IMR-90 (cell line): ENCODE results near the gene GRAMD1B. TPM values are rescaled to one million over a fixed set of nuclear protein-coding genes. Genes with fewer than 3 reads are reported as not detected.

Experiments
- ATAC-seq: fragments of 200-7000 bp; cut with Tn5 transposase; 2 replicates; pipeline ENCODE4 v1.9.1; 2020; ENCODE audit warnings: low read depth, mild to moderate bottlenecking, moderate library complexity
- BruUV-seq: library from RNA; stranded (reverse); fragments of 400-500 nt; replicated peaks from 2 replicates; lab custom pipeline; 2021; lab: Mats Ljungman, UMichigan
- CTCF ChIA-PET: fragments of 300-600 bp; formaldehyde crosslinking; extraction: SDS; loops from one replicate; lab custom pipeline; 2021; ENCODE audit warnings: antibody characterized with exemption; lab: Yijun Ruan, JAX
- POLR2A ChIA-PET: fragments of 300-600 bp; sonication (Branson Sonifier 250); formaldehyde crosslinking; loops from one replicate; lab custom pipeline; 2022; ENCODE audit warnings: antibody characterized with exemption; ENCODE audit not compliant: unreplicated experiment; lab: Charles Lee
- DNase-seq: peaks from one replicate; pipeline ENCODE4 v3.0.0; 2013
- H2AFZ ChIP-seq: replicated peaks from 2 replicates; pipeline ENCODE3; 2013; ENCODE audit warnings: low read length, mild to moderate bottlenecking; ENCODE audit not compliant: poor library complexity
- H2AK5ac ChIP-seq: 2 replicates; pipeline ENCODE4 v1.6.1; 2013; ENCODE audit warnings: low read depth, low read length, inconsistent platforms
- H2AK9ac ChIP-seq: replicated peaks from 2 replicates; pipeline ENCODE3; 2013; ENCODE audit warnings: mild to moderate bottlenecking, low read depth, low read length, moderate library complexity; ENCODE audit not compliant: poor library complexity
- H2BK120ac ChIP-seq: 2 replicates; pipeline ENCODE4 v1.6.1; 2013; ENCODE audit warnings: low read depth, low read length, inconsistent platforms
- H2BK15ac ChIP-seq: 3 replicates; pipeline ENCODE4 v1.6.1; 2013; ENCODE audit warnings: low read depth, low read length, inconsistent platforms
- H2BK20ac ChIP-seq: 2 replicates; pipeline ENCODE4 v1.6.1; 2013; ENCODE audit warnings: low read depth, mild to moderate bottlenecking, inconsistent platforms, low read length, moderate library complexity
- H2BK5ac ChIP-seq: 2 replicates; pipeline ENCODE4 v1.6.1; 2013; ENCODE audit warnings: mild to moderate bottlenecking, low read depth, low read length, inconsistent platforms; ENCODE audit not compliant: poor library complexity, severe bottlenecking
- H3K14ac ChIP-seq: replicated peaks from 2 replicates; pipeline ENCODE4 v1.6.1; 2013; ENCODE audit warnings: low read depth, low read length, inconsistent platforms
- H3K18ac ChIP-seq: 2 replicates; pipeline ENCODE4 v1.6.1; 2013; ENCODE audit warnings: low read depth, low read length, control low read depth
- H3K23ac ChIP-seq: 2 replicates; pipeline ENCODE4 v1.6.1; 2013; ENCODE audit warnings: low read depth, low read length, inconsistent platforms
- H3K27ac ChIP-seq: 2 replicates; pipeline ENCODE4 v1.5.1; 2013; ENCODE audit warnings: mild to moderate bottlenecking, control low read depth, low read length; ENCODE audit not compliant: insufficient read depth
- H3K27me3 ChIP-seq: 2 replicates; pipeline ENCODE4 v1.6.1; 2013; ENCODE audit warnings: low read length; ENCODE audit not compliant: control insufficient read depth, insufficient read depth
- H3K36me3 ChIP-seq: 2 replicates; pipeline ENCODE4 v1.6.1; 2013; ENCODE audit warnings: low read length, mixed read lengths; ENCODE audit not compliant: control insufficient read depth, insufficient read depth
- H3K4ac ChIP-seq: 2 replicates; pipeline ENCODE4 v1.6.1; 2013; ENCODE audit warnings: low read depth, low read length, inconsistent platforms
- H3K4me1 ChIP-seq: 2 replicates; pipeline ENCODE4 v1.6.1; 2013; ENCODE audit warnings: low read length, mixed read lengths; ENCODE audit not compliant: control insufficient read depth, insufficient read depth
- H3K4me2 ChIP-seq: 2 replicates; pipeline ENCODE4 v1.6.1; 2013; ENCODE audit warnings: low read depth, mild to moderate bottlenecking, control low read depth, low read length, moderate library complexity
- H3K4me3 ChIP-seq: 2 replicates; pipeline ENCODE4 v1.5.1; 2013; ENCODE audit warnings: low read depth, mild to moderate bottlenecking, control low read depth, low read length, moderate library complexity; ENCODE audit not compliant: insufficient read depth
- H3K56ac ChIP-seq: 2 replicates; pipeline ENCODE4 v1.6.1; 2013; ENCODE audit warnings: low read length, inconsistent platforms; ENCODE audit not compliant: insufficient read depth; ENCODE audit errors: extremely low read depth
- H3K79me1 ChIP-seq, 2 experiments: 2 replicates each; pipeline ENCODE4 v1.6.1; 2013; ENCODE audit warnings: low read length in 2 of 2, inconsistent platforms in 1 of 2, low read depth in 1 of 2
- H3K9ac ChIP-seq: 2 replicates; pipeline ENCODE4 v1.6.1; 2013; ENCODE audit warnings: low read depth, low read length, control low read depth
- H3K9me1 ChIP-seq: 2 replicates; pipeline ENCODE4 v1.6.1; 2013; ENCODE audit warnings: low read length, inconsistent platforms; ENCODE audit not compliant: insufficient read depth
- H3K9me3 ChIP-seq: 2 replicates; pipeline ENCODE4 v1.6.1; 2013; ENCODE audit warnings: low read length; ENCODE audit not compliant: control insufficient read depth, insufficient read depth
- H4K20me1 ChIP-seq: 2 replicates; pipeline ENCODE4 v1.6.1; 2013; ENCODE audit warnings: low read length, inconsistent platforms; ENCODE audit not compliant: insufficient read depth
- H4K5ac ChIP-seq: 2 replicates; pipeline ENCODE4 v1.6.1; 2013; ENCODE audit warnings: mild to moderate bottlenecking, low read depth, low read length, control low read depth
- H4K8ac ChIP-seq, 2 experiments: 2 replicates each; pipeline ENCODE4 v1.6.1; 2013; ENCODE audit warnings: low read depth in 2 of 2, low read length in 2 of 2, control low read depth in 1 of 2, inconsistent platforms in 1 of 2
- H4K91ac ChIP-seq: 2 replicates; pipeline ENCODE4 v1.6.1; 2013; ENCODE audit warnings: low read depth, low read length, inconsistent platforms; ENCODE audit not compliant: insufficient read depth
- CEBPB ChIP-seq: IDR thresholded peaks from 2 replicates; pipeline ENCODE4 v1.6.1; 2012; ENCODE audit warnings: low read depth, low read length, improper control_type of control experiment
- MAFK ChIP-seq: IDR thresholded peaks from 2 replicates; pipeline ENCODE4 v1.6.1; 2012; ENCODE audit warnings: low read depth, low read length, improper control_type of control experiment
- MAZ ChIP-seq: IDR thresholded peaks from 2 replicates; pipeline ENCODE4 v1.6.1; 2012; ENCODE audit warnings: low read depth, mild to moderate bottlenecking, low read length, improper control_type of control experiment, moderate library complexity, borderline replicate concordance
- POLR2A ChIP-seq: IDR thresholded peaks from 2 replicates; pipeline ENCODE4 v1.6.1; 2012; ENCODE audit warnings: mild to moderate bottlenecking, low read depth, low read length
- RAD21 ChIP-seq: IDR thresholded peaks from 2 replicates; pipeline ENCODE4 v1.6.1; 2012; ENCODE audit warnings: low read length, improper control_type of control experiment
- dilution Hi-C: fragments of 300-500 bp; cut with HindIII; formaldehyde crosslinking; loops from one replicate; pipeline ENCODE4 v1.14.3; 2018; ENCODE audit warnings: low sequenced_read_pairs; ENCODE audit not compliant: unreplicated experiment
- in situ Hi-C: fragments of 300-500 bp; cut with MboI; formaldehyde crosslinking; loops from 3 replicates; pipeline ENCODE4 v1.14.3; 2019; ENCODE audit warnings: low sequenced_read_pairs, inconsistent platforms, mixed read lengths
- intact Hi-C: fragments of 100-400 bp; cut with micrococcal nuclease; formaldehyde crosslinking; loops from 2 replicates; pipeline ENCODE4 v1.10.0; 2022
- polyA plus RNA-seq, 3 experiments: library from polyadenylated mRNA; depleted of rRNA; stranded (reverse); fragments of >200 nt; gene quantifications; 2 replicates each; pipeline ENCODE4 v1.2.3, GENCODE V29; 2012; ENCODE audit warnings: low replicate concordance in 1 of 3
- total RNA-seq: library from RNA; depleted of rRNA; stranded (reverse); fragments of >200 nt; gene quantifications from 2 replicates; pipeline ENCODE4 v1.2.3, GENCODE V29; 2012
- TF ChIP-seq, protein P1 (sequence below): conservative IDR thresholded peaks from 2 replicates; pipeline ENCODE4 v1.5.1; 2012; ENCODE audit warnings: mild to moderate bottlenecking, low read depth, low read length, improper control_type of control experiment

Gene GRAMD1B
- total and polyA plus RNA-seq, 2 of the 4 experiments (the other 2 are of a cell fraction), result 7.1 to 7.2 TPM

GRCh38 chr11:123392431-123392830, 37.6 kb upstream of the GRAMD1B start:
- Histone ChIP-seq H2BK15ac (no peak overlapping the region), H4K5ac (no peak overlapping the region), H3K4me2 (no peak overlapping the region), H3K36me3 (no peaks in the 10 kb centered on the region), H3K79me1 (no peaks in the 10 kb centered on the region), H3K9me1 (no peaks in the 10 kb centered on the region), H4K8ac (no peak overlapping the region), H3K9ac (no peak overlapping the region), H4K20me1 (no peaks in the 10 kb centered on the region), H3K9me3 (no peaks in the 10 kb centered on the region), H2AK5ac (no peak overlapping the region), H3K18ac (no peak overlapping the region), H2AFZ (no peak overlapping the region), H4K91ac (no peak overlapping the region), H3K4ac (no peak overlapping the region), H3K56ac (no peak overlapping the region), H3K27ac (no peak overlapping the region), H2BK20ac (no peak overlapping the region), H3K14ac (no peak overlapping the region), H2BK5ac (no peak overlapping the region), H2BK120ac (no peak overlapping the region), H3K23ac (no peak overlapping the region), H2AK9ac (no peak overlapping the region), H3K4me3 (no peak overlapping the region), H3K27me3 (peaks cover 31% of the 10 kb centered on the region), H3K4me1 (no peaks in the 10 kb centered on the region)
- CTCF ChIA-PET, result no interaction called here
- dilution Hi-C loops, result no loop called here
- DNase-seq (no peak), ATAC-seq (no peak)
- POLR2A ChIA-PET, result no interaction called here
- TF ChIP-seq, protein P1, sequence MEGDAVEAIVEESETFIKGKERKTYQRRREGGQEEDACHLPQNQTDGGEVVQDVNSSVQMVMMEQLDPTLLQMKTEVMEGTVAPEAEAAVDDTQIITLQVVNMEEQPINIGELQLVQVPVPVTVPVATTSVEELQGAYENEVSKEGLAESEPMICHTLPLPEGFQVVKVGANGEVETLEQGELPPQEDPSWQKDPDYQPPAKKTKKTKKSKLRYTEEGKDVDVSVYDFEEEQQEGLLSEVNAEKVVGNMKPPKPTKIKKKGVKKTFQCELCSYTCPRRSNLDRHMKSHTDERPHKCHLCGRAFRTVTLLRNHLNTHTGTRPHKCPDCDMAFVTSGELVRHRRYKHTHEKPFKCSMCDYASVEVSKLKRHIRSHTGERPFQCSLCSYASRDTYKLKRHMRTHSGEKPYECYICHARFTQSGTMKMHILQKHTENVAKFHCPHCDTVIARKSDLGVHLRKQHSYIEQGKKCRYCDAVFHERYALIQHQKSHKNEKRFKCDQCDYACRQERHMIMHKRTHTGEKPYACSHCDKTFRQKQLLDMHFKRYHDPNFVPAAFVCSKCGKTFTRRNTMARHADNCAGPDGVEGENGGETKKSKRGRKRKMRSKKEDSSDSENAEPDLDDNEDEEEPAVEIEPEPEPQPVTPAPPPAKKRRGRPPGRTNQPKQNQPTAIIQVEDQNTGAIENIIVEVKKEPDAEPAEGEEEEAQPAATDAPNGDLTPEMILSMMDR, result no peak
- TF ChIP-seq RAD21 (no peak), MAFK (no peak), MAZ (no peak), POLR2A (no peak), CEBPB (no peak)
- in situ Hi-C loops, result no loop called here
- intact Hi-C loops, result no loop called here
- BruUV-seq, result no TSS peak
